Subcutaneous abdominal adipose tissue (tissue), 5 donors: ENCODE data around the gene DNMT1.

ENCODE experiments used
- H3K27ac ChIP-seq: one replicate; pipeline ENCODE4 v1.7.0; 2013; ENCODE audit warnings: low read depth, mild to moderate bottlenecking, inconsistent platforms, low read length, moderate library complexity
- H3K27me3 ChIP-seq, 5 donors: one replicate each; pipeline ENCODE4 v1.7.0; 2013; ENCODE audit warnings: low read length in 5 of 5, inconsistent platforms in 1 of 5; ENCODE audit not compliant: control insufficient read depth in 5 of 5, insufficient read depth in 4 of 5
- H3K36me3 ChIP-seq, 5 donors: one replicate each; pipeline ENCODE4 v1.7.0; 2013; ENCODE audit warnings: low read length in 5 of 5; ENCODE audit not compliant: control insufficient read depth in 5 of 5, insufficient read depth in 5 of 5
- H3K4me1 ChIP-seq, 5 donors: one replicate each; pipeline ENCODE4 v1.7.0; 2013; ENCODE audit warnings: low read length in 5 of 5, mild to moderate bottlenecking in 3 of 5, moderate library complexity in 1 of 5; ENCODE audit not compliant: control insufficient read depth in 5 of 5, insufficient read depth in 5 of 5
- H3K4me3 ChIP-seq, 5 donors: one replicate each; pipeline ENCODE4 v1.7.0; 2013; ENCODE audit warnings: low read length in 5 of 5, low read depth in 1 of 5
- H3K9ac ChIP-seq, 5 donors: one replicate each; pipeline ENCODE4 v1.7.0; 2013; ENCODE audit warnings: low read length in 5 of 5, mild to moderate bottlenecking in 4 of 5, moderate library complexity in 3 of 5
- H3K9me3 ChIP-seq, 5 donors: one replicate each; pipeline ENCODE4 v1.7.0; 2013; ENCODE audit warnings: low read length in 5 of 5; ENCODE audit not compliant: control insufficient read depth in 5 of 5
- donor health status: healthy.
- donor health status: healthy.
- donor health status: healthy.
- donor health status: healthy.
- donor health status: healthy.

DNMT1 gene

DNA sequence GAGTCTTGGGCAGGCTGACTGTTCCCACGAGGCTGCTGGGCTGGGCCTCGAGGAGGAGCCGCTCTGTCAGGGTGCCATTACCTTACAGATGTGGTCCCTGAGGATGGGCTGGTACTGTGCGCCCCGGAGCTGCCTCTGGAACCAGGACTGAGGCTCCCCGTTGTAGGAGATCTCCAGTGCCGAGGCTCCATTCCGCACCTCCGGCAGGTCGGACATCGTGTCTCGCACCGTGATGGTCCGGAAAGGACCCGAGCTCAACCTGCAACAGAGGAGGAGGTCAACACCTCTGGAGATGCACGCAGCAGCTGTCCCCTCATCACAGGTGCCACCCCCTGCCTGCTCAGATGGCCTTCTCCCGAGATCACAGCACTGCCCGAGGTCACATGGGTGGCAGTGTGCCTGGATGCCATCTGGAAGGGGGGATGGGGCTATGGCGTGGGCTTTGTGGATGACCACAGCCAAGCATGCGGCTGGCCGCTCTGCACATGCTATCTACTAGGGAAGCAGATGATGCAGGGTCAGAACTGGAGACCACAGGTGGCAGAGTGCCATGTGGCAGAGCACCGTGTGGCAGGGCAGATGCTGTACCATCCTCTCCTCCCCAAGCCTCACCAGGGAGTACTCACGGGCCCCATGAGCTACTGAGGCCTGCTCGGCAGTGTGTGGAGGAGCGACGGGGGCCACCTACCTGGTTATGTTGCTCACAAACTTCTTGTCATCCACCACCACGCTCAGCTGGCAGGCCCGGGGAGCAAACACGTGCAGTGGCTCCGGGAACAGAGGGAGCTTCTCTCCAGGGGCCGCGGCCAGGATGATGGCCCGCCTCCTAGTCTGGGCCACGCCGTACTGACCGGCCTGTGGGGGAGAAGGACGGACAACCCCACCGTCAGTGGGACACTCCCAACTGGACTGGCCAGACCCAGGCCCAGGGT is 56.7 kb downstream of the DNMT1 start:
- no peak overlapping the region for H3K4me3 ChIP-seq
- no peaks in the 10 kb centered on the region for H3K9me3 ChIP-seq
- no peak overlapping the region for H3K27ac ChIP-seq
- no peak overlapping the region for H3K9ac ChIP-seq
- H3K36me3 ChIP-seq = peaks cover 4 to 99% (median 91%) of the 10 kb centered on the region in 5 donors
- H3K27me3 ChIP-seq = no peaks in the 10 kb centered on the region
- peaks cover 0 to 5% (median 0%) of the 10 kb centered on the region in 5 donors for H3K4me1 ChIP-seq

DNA sequence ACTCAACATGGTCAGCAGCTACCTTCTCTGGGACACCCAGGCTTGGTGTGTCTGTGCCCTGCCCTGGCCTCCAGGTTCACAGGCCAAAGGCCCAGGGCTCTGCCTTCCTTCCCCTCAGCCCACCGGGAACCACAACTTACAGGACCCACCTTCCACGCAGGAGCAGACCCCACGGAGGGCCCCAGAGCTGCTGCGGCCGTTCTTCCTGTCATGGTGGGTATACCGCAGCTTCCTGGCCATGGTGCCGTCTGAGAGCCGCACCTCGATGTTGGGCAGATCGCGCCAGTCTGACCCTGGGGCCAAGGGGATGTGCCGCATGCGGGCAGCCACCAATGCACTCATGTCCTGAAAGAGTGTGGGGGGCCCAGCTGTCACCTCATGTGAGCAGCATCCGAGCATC is 57.8 kb downstream of the DNMT1 start:
- Histone ChIP-seq H3K9ac (no peak overlapping the region), H3K36me3 (peaks cover 4 to 98% (median 85%) of the 10 kb centered on the region in 5 donors), H3K4me3 (no peak overlapping the region)

DNA sequence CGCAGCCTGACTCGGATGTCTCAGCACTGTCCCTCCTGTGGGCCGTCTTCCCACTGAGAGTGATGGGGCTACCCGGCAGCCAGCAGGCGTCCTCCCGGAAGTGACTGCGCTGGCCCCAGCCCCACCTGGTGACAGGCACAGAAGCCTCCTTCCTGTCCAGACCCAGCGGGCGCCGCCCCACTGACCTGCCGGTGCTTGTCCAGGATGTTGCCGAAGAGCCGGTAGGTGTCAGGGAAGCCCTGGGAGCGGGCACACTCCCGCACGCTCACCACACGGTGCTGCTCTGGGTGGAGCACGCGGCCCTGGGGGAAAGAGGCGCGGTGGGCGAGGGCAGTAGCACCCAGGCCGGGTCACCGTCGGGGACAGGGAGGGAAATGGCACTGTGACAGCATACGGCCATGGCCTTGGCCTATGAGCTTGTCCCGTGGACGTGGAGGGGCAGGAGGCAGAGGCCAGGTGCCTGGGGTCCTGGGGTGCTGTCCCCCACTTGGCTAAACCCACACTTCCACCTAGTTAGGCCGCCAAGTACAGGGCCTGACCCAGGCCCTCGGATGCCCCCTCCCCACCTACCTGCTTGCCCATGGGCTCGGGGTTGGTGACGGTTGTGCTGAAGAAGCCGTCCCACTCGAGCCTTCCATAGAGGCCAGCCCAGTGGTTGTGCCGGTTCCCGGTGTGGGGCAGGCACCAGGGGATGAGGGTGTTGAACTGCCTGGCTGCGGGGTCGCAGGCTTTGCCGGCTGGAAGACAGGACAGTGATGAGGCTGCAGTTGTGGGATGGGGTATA is 59.0 kb downstream of the DNMT1 start:
- Histone ChIP-seq H3K9me3 (no peaks in the 10 kb centered on the region), H3K27ac (no peak overlapping the region), H3K36me3 (peaks cover 0 to 92% (median 74%) of the 10 kb centered on the region in 5 donors), H3K4me1 (peaks cover 0 to 5% (median 0%) of the 10 kb centered on the region in 5 donors), H3K4me3 (no peak overlapping the region), H3K9ac (no peak overlapping the region), H3K27me3 (no peaks in the 10 kb centered on the region)

More for the DNA sequence above, 57.8 kb downstream of the DNMT1 start:
- Histone ChIP-seq H3K9me3 (no peaks in the 10 kb centered on the region), H3K27ac (no peak overlapping the region), H3K4me1 (peaks cover 0 to 5% (median 0%) of the 10 kb centered on the region in 5 donors), H3K27me3 (no peaks in the 10 kb centered on the region)

DNA sequence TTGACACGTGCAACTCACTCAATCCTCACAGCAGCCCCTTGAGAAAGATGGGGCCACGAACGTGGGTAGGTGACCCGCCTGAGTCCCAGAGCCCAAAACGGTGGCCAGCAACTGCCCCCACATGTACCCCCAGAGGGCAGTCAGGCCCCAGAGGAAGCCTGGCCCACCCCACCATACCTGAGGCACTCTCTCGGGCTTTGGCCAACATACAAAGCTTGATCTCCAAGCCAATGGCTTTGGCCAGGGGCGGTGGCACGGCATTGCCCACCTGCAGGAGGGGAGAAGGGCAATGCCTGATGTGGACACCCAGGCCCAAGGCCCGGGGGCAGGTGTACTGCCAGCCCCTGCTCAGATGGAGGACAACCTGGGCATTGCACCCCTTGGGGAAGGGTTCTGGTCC is 60.7 kb downstream of the DNMT1 start:
- H3K4me1 ChIP-seq = peaks cover 0 to 5% (median 0%) of the 10 kb centered on the region in 5 donors
- H3K36me3 ChIP-seq = peaks cover 0 to 79% (median 59%) of the 10 kb centered on the region in 5 donors
- H3K9ac ChIP-seq = no peak overlapping the region
- no peaks in the 10 kb centered on the region for H3K27me3 ChIP-seq
- no peak overlapping the region for H3K27ac ChIP-seq
- no peak overlapping the region for H3K4me3 ChIP-seq
- no peaks in the 10 kb centered on the region for H3K9me3 ChIP-seq

DNA sequence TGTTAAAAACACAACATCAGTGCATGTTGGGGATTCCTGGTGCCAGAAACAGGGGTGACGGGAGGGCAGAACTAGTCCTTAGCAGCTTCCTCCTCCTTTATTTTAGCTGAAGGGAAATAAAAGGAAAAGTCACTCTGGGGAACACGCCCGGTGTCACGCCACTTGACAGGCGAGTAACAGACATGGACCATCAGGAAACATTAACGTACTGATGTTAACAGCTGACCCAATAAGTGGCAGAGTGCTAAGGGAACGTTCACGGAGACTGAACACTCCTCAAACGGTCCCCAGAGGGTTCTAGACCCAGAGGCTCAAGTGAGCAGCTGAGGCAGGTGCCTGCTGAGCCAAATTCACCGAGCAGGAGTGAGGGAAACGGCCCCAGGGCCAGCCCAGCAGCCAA is 61.2 kb downstream of the DNMT1 start:
- Histone ChIP-seq H3K36me3 (peaks cover 0 to 75% (median 55%) of the 10 kb centered on the region in 5 donors), H3K4me3 (no peak overlapping the region), H3K27me3 (no peaks in the 10 kb centered on the region), H3K4me1 (peaks cover 0 to 5% (median 0%) of the 10 kb centered on the region in 5 donors), H3K9ac (no peak overlapping the region), H3K27ac (no peak overlapping the region), H3K9me3 (no peaks in the 10 kb centered on the region)

GRCh38 chr19:10132905-10133304 is 61.8 kb downstream of the DNMT1 start:
- Histone ChIP-seq H3K27me3 (no peaks in the 10 kb centered on the region), H3K9ac (no peak overlapping the region), H3K4me3 (no peak overlapping the region), H3K9me3 (no peaks in the 10 kb centered on the region), H3K27ac (no peak overlapping the region), H3K36me3 (peaks cover 0 to 72% (median 52%) of the 10 kb centered on the region in 5 donors), H3K4me1 (peaks cover 0 to 5% (median 0%) of the 10 kb centered on the region in 5 donors)

DNA sequence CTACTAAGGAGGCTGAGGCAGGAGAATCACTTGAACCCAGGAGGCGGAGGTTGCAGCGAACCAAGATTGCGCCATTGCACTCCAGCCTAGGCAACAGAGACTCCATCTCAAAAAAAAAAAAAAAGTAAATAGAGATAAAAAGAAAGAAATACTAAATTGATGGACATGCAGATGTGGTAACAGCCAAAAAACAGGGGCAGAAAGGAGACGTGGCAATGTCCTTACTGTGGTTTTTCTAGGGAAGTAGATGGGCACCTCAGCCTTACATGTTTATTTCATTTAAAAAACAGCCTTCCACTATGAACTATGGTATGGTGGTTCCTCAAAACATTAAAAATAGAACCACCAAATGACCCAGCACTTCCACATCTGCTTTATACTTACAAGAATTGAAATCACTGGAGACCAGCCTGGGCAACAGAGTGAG is 68.5 kb downstream of the DNMT1 start:
- Histone ChIP-seq H3K4me3 (no peak overlapping the region), H3K36me3 (peaks cover 0 to 12% (median 4%) of the 10 kb centered on the region in 5 donors), H3K27ac (no peak overlapping the region), H3K4me1 (no peaks in the 10 kb centered on the region), H3K9me3 (no peaks in the 10 kb centered on the region), H3K27me3 (no peaks in the 10 kb centered on the region), H3K9ac (no peak overlapping the region)

DNA sequence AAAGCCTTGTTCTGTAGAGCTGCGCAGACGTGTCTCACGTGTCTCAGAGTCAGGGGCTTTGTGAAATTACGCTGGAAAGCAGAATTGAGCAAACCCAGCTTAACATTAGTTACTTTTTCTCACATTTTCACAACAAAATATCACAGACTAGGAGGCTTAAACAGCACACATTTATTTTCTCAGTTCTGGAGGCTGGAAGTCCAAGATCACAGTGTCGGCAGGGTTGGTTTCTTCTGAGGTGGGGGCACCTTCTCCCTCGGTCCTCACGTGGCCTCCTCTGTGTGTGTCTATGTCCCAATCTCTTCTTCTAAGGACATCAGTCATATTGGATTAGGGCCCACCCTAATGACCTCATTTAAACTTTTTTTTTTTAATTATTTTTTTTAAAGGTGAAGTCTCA is 70.3 kb downstream of the DNMT1 start:
- Histone ChIP-seq H3K27me3 (no peaks in the 10 kb centered on the region), H3K9ac (no peak overlapping the region), H3K4me3 (no peak overlapping the region), H3K36me3 (peaks cover 0 to 4% (median 4%) of the 10 kb centered on the region in 5 donors), H3K4me1 (peaks cover 0 to 14% (median 9%) of the 10 kb centered on the region in 5 donors), H3K9me3 (no peaks in the 10 kb centered on the region), H3K27ac (no peak overlapping the region)

DNA sequence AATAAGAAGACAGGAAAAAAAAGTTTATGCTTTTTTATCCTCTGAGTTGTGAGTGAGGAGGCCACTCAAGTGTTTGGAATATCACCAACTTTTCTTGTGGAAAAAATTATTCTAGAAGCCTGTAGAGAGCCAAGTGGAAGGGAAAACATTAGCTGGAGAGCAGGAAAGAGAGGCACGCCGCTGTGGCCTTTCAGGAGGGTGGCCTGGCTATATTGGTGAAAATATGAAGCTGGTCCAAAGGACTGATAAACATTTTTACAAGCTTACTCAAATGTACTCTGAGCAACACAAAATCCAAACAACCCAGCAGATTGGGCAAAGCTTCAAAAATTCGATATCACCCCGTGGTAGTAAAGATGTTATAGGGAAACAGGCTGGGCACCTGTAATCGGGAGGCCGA is 72.7 kb downstream of the DNMT1 start:
- peaks cover 0 to 13% (median 9%) of the 10 kb centered on the region in 5 donors for H3K36me3 ChIP-seq
- H3K9ac ChIP-seq = no peak overlapping the region
- H3K27ac ChIP-seq = peak overlapping the region; percentile 16
- no peaks in the 10 kb centered on the region for H3K9me3 ChIP-seq
- H3K4me3 ChIP-seq = no peak overlapping the region
- no peaks in the 10 kb centered on the region for H3K27me3 ChIP-seq
- peaks cover 4 to 26% (median 17%) of the 10 kb centered on the region in 5 donors for H3K4me1 ChIP-seq
